ENCODE data around the gene HUNK.
"Not testable (repeated sequence)": the region's sequence is repeated elsewhere in the genome, so short reads cannot be mapped to it uniquely, and the experiment has no call there.

The HUNK gene

DNA sequence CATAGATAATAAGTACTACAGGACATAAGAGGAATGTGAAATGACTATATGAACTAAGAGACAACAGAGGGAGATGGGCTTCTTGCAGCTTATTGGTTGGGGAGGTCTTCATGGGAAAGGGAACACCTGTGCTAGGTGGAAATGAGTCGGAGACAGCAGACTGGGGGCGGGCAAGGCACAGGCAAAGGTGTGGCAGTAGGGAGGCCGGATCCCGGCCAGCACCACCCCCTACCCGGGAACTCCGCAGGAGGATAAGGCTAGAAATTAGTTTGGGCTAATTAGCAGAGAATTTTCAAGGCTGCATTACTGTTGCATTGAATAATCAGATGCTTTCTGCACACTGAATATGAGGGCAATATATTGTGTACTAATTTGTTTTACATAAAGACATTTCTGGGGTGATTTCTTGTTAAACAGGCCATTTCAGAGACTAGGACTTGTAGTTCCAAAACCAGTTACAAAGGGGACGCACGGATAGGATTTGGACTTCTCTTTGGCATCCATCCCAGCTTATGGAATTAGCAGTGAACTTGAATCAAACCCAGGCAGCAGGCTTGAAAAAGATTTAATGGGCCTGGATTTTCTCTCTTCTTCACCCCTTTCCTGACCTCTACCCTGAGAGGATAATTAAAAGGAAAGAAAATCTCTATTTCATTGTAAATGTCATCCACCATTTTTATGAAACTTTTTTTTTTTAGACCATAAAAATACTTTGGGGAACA is 2.2 kb upstream of the HUNK start:
- in situ Hi-C loops (cut with MboI; ENCODE audit: low sequenced_read_pairs), result no loop called here

GRCh38 chr21:31871371-31871770 is 1.4 kb upstream of the HUNK start:
- in situ Hi-C loops (cut with MboI; ENCODE audit: low sequenced_read_pairs), result not testable (repeated sequence)

DNA sequence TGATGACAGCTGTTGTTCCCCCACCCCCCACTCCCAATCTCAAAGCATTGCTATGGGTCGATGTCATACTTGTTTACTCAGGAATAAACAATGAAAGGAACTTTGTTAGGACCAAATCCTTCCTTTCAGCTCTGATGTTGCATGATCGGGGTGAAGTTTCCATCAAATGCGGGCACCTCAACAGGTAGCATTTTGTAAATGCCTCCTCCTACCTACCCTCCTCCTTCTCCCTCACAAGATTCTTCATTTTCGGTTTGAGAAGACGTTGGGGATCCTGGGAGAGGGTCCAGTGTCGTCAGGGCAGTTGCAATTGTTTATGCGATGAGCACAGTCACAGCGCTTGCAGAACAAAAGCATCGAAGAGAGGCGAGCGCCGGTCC is 758 bp upstream of the HUNK start:
- in situ Hi-C loops (cut with MboI; ENCODE audit: low sequenced_read_pairs), result no loop called here

DNA sequence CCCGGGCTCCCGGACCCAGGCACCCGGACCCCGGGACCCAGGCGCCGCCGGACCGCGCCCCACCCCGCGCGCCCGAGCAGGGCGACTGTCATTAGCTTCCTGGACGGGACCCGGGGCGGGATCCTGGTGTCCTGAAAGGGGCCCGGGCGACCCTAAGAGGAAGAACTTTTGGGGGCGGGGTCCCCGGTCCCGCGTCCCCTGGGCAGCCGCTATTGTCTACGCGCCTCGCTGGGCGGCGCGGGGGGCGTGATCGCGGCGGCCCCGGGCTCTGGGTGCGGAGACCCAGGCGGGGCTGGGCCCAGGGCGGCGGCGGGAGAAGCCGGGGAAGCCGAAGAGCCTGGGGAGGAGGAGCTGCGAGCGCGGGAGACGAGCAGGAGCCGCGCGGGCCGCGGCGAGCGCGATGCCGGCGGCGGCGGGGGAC is 465 bp downstream of the HUNK start:
- in situ Hi-C loops (cut with MboI; ENCODE audit: low sequenced_read_pairs), result no loop called here

DNA sequence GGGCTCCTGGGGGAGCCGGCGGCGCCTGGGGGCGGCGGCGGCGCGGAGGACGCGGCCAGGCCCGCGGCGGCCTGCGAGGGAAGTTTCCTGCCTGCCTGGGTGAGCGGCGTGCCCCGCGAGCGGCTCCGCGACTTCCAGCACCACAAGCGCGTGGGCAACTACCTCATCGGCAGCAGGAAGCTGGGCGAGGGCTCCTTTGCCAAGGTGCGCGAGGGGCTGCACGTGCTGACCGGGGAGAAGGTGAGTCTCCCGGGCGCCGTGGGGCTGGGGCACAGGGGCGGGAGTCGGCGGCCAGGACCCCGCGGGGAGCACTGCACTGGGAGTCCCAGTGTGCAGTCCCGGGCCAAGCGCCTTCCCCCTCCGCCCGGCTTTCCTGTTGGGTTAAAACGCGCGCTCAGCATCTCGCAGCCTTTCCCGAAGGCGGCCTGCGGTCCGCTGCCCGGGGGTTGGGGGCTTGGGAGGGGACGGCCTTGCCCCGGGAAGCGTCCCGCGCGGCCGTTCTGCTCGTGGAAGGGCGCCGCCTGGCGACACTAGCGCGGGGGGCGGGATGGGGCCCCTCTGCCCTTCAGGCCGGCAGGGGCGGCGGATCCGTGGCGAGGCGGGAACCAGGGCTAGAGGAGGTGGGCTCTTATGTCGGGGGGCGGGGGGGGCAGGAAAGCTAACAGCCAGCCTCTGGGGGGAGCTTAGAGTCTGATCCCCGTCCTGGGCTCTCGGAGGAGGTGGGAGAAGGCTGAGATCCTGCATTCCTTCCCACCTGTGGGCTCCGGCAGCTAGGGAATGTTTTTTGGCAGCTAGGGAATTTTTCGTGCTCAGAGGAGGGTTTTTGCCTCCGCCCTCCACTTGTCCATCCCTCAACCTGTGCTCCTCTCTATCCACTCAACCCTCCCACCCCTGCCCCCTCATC is 1.1 kb downstream of the HUNK start:
- in situ Hi-C loops (cut with MboI; ENCODE audit: low sequenced_read_pairs), result no loop called here

DNA sequence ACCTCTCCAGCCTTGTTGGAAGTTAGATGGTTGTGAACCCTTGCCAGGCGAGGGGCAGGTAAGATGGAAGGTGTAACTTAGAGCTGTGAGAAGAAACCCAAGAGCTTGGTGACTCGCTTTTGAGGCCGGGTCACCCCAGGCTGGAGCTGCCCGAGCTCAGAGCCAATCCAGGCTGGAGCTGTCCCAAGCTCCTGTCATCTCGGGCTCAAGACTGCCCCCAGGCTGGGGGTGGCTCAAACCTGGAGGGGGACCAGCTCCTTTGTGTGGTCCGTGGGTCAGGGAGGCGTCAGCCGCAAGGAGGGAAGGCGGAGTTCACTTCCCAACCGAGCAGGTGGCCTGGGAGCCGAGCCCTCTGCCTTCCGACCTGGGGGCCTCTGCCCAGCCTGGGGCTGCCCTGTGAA is 2.0 kb downstream of the HUNK start:
- in situ Hi-C loops (cut with MboI; ENCODE audit: low sequenced_read_pairs), result no loop called here

GRCh38 chr21:31875496-31876015 is 2.7 kb downstream of the HUNK start:
- in situ Hi-C loops (cut with MboI; ENCODE audit: low sequenced_read_pairs), result no loop called here

- in situ Hi-C loops (cut with MboI; ENCODE audit: low sequenced_read_pairs), result no loop called here
Measured at GRCh38 chr21:31877463-31877957, 4.7 kb downstream of the HUNK start.

- in situ Hi-C loops (cut with MboI; ENCODE audit: low sequenced_read_pairs), result no loop called here
Measured at GRCh38 chr21:31878831-31879230, 6.0 kb downstream of the HUNK start.

GRCh38 chr21:31879241-31879650 is 6.4 kb downstream of the HUNK start:
- in situ Hi-C loops (cut with MboI; ENCODE audit: low sequenced_read_pairs), result no loop called here

GRCh38 chr21:31879911-31880310 is 7.1 kb downstream of the HUNK start:
- in situ Hi-C loops (cut with MboI; ENCODE audit: low sequenced_read_pairs), result no loop called here

DNA sequence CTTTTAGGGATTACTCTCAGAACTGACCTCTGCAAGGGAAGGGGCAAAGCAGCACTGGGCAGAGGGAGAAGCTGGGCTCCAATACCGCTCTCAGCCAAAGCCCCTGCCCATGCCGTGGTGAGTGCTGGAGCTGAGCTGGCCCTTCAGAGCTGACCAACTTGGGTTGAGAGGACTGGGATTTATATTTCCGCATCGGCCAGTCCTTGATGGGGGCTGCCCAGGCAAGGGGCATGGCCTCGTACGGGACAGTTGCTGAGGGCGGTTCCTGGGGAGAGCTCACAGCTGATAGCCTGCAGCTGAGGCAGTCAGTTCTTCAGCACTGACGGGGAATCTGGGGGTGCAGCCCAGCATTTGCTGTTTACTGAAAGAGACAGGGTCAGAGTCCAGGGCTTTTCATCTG is 8.0 kb downstream of the HUNK start:
- in situ Hi-C loops (cut with MboI; ENCODE audit: low sequenced_read_pairs), result no loop called here

GRCh38 chr21:31882711-31883110 is 9.9 kb downstream of the HUNK start:
- in situ Hi-C loops (cut with MboI; ENCODE audit: low sequenced_read_pairs), result no loop called here

- in situ Hi-C loops (cut with MboI; ENCODE audit: low sequenced_read_pairs), result no loop called here
Measured at GRCh38 chr21:31885146-31885545, 12.3 kb downstream of the HUNK start.

DNA sequence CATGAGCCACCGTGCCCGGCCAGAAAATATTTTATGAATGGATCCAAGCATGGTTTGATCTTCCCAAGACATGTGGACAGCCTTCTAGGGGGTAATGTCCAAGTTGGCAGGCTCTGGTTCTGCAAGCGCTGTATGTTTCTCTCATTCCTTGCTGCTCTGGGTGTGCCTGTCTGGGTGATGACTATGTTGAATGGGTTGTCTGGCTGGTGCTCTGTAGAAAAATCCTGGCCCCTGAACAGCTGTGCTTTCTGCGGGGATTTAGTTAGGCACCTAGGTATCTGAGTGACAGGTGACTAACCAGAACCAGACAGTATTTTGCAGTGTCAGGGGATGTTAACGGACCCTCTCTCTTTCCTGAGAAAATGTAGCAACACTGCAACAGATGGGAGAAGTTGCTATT is 14.1 kb downstream of the HUNK start:
- in situ Hi-C loops (cut with MboI; ENCODE audit: low sequenced_read_pairs), result no loop called here

DNA sequence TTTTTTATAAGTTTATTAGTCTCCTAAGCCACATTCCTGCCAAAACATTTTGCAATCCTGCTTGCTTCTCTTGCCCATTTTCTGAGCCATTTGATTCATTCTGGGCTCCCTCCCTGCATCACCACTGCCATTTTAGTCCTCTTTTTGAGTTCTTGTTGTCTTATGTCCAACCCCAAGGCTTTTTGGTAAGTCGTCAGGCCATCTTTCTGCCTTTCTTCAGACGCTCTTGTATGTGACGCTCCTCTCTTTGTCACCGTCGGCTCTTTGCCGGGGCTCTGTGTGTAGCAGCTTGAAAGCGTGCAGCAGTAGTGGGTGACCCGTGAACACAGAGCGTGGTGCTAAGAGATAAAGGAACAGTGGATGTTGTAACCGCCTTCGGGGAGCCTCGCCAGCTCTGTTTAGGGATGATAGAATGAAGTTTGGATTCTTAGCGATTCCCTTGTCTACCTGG is 14.6 kb downstream of the HUNK start:
- in situ Hi-C loops (cut with MboI; ENCODE audit: low sequenced_read_pairs), result no loop called here

- in situ Hi-C loops (cut with MboI; ENCODE audit: low sequenced_read_pairs), result no loop called here
Measured at GRCh38 chr21:31888936-31889371, 16.1 kb downstream of the HUNK start.

GRCh38 chr21:31889460-31889859 is 16.6 kb downstream of the HUNK start:
- in situ Hi-C loops (cut with MboI; ENCODE audit: low sequenced_read_pairs), result no loop called here

GRCh38 chr21:31892686-31893085 is 19.9 kb downstream of the HUNK start:
- in situ Hi-C loops (cut with MboI; ENCODE audit: low sequenced_read_pairs), result no loop called here

DNA sequence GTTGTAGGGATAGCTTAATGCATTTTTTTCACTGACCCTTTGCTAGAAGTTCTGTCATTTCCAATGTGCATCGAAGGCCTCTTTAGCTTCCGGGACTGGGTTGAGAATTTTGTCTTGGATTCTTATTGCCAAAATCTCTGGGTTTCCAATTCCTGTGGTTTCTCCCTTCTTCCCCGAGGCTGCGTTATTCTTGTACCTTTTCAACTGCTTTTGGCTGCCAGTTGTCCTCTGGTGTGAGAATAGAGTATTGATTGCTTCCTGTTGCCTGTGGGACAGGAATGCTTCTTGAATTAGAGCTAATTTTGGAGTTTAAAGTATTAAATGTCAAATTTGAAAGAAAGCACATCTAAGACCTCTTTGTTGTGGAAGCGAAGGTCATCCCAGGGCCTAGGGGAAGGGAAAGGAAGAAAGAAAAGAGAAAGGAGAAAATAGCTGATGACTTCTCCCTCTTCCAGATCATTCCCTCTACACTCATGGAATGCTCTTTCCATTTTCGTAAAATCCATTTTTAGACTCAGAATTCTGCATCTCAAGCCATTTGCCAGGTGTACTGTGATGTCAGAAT is 21.1 kb downstream of the HUNK start:
- in situ Hi-C loops (cut with MboI; ENCODE audit: low sequenced_read_pairs), result no loop called here

DNA sequence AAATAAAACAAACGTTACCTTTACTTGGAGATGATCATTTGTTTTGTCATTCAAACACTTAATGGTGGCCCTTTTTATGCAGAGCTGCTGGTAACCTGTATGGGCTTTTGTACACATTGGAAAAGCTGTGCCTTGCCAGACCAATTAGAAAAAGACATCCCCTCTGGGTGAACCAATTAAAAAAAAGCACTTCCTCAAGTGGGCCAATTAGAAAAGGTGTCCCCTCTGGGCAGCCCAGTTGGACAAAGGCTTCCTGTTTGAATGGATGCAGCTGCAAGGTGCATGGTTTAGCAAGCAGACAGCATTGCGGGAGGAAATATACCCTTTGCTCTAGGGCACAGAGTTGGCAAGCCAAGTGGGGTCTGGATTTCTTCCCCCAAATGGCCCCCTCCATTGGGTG is 21.6 kb downstream of the HUNK start:
- in situ Hi-C loops (cut with MboI; ENCODE audit: low sequenced_read_pairs), result no loop called here

Data from HL-60/S4 treated with phorbol 12-myristate 13-acetate at 8.2 ng/mL for 4 days and 3 days (cell line).